ENCODE results near the gene CDKN1A.
A peak's percentile ranks its signal among the peaks of the same experiment; 100 is the strongest.

CDKN1A gene

DNA sequence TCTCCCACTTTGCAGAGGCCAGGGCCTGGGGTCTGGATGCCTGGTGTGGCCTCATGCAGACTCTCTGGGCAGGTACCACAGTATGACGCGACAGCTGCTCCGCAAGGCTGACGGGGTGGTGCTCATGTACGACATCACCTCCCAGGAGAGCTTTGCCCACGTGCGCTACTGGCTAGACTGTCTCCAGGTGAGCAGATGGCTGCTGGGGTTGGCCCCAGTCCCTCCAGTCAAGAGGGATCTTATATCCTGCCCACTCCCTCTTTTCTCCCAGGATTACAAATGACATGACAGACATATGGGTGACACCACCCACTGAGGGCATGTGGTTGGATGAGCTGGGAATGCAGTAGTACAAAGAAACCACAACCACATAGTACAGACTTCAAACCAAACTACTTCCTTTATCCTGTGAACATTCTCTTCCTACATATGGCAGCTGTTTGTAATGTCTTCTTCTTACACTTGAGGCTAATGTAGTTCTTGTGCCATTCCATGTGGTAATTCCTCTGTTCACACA, 49.0 kb downstream of the CDKN1A start:
- DNase-seq (ENCODE audit: low read depth) = peak; percentile 45
- TF ChIP-seq, protein P1, sequence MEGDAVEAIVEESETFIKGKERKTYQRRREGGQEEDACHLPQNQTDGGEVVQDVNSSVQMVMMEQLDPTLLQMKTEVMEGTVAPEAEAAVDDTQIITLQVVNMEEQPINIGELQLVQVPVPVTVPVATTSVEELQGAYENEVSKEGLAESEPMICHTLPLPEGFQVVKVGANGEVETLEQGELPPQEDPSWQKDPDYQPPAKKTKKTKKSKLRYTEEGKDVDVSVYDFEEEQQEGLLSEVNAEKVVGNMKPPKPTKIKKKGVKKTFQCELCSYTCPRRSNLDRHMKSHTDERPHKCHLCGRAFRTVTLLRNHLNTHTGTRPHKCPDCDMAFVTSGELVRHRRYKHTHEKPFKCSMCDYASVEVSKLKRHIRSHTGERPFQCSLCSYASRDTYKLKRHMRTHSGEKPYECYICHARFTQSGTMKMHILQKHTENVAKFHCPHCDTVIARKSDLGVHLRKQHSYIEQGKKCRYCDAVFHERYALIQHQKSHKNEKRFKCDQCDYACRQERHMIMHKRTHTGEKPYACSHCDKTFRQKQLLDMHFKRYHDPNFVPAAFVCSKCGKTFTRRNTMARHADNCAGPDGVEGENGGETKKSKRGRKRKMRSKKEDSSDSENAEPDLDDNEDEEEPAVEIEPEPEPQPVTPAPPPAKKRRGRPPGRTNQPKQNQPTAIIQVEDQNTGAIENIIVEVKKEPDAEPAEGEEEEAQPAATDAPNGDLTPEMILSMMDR (conservative IDR thresholded peaks at IDR 0.05; ENCODE audit: low read depth, low read length) = no peak
- H3K4me3 ChIP-seq (ENCODE audit: low read depth, low read length) = no peak overlapping the region

DNA sequence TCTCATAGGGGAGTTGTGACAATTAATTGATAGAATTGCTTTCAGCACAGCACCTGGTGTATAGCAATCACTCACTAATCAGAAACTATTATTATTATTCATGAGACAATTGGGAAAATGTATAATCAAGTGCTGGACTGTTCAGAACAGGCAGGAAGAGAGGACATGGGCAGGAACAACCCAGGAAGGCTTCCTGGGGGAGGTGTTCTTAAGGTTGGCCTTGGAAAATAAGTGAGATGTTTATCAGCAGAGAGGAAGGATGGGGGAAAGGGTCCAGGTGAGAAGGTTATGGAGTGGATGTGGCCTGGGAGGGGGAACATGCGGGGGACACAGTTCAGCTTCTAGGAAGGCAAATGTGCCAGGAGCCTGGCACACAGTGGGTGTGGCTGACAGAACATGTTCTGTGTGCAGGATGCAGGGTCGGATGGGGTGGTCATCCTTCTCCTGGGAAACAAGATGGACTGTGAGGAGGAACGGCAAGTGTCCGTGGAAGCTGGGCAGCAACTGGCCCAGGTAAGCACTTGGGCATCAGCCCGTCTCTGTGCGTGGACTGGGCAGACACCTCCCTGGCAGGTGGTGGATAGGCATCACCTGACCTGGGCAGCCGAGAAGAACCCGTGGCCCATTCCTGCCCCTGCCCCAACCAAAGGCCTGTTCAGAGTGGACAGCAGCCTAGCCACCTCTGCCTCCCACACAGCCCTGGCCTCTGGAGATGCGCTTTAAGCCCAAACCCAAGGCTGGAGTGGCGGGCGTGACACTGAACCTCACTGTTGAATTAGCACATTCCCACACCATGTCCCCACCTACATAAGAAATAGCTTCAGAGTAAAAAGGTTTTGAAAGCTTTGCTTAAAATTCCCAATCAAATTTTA, 50.0 kb downstream of the CDKN1A start:
- TF ChIP-seq, protein P1 (conservative IDR thresholded peaks at IDR 0.05; ENCODE audit: low read depth, low read length) = no peak
- H3K4me3 ChIP-seq (ENCODE audit: low read depth, low read length) = no peak overlapping the region
- no peak for DNase-seq (ENCODE audit: low read depth)

DNA sequence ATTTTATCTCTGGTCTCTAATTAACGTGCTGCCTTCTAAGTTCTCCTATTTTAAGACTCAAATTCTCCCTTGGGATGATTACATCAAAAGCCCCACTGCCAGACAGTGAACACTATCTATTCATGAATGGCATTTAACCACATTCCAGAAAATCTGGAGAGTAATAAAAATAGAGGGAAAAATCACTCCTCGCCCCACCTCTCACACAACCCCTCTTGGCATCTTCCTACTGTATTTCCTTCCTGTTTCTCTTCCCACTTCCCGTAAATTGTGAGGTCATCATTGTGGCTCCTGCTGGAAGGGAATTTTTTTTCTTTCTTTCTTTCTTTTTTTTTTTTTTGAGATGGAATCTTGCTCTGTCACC, 50.6 kb downstream of the CDKN1A start:
- no peak for DNase-seq (ENCODE audit: low read depth)
- TF ChIP-seq, protein P1 (conservative IDR thresholded peaks at IDR 0.05; ENCODE audit: low read depth, low read length) = no peak

DNA sequence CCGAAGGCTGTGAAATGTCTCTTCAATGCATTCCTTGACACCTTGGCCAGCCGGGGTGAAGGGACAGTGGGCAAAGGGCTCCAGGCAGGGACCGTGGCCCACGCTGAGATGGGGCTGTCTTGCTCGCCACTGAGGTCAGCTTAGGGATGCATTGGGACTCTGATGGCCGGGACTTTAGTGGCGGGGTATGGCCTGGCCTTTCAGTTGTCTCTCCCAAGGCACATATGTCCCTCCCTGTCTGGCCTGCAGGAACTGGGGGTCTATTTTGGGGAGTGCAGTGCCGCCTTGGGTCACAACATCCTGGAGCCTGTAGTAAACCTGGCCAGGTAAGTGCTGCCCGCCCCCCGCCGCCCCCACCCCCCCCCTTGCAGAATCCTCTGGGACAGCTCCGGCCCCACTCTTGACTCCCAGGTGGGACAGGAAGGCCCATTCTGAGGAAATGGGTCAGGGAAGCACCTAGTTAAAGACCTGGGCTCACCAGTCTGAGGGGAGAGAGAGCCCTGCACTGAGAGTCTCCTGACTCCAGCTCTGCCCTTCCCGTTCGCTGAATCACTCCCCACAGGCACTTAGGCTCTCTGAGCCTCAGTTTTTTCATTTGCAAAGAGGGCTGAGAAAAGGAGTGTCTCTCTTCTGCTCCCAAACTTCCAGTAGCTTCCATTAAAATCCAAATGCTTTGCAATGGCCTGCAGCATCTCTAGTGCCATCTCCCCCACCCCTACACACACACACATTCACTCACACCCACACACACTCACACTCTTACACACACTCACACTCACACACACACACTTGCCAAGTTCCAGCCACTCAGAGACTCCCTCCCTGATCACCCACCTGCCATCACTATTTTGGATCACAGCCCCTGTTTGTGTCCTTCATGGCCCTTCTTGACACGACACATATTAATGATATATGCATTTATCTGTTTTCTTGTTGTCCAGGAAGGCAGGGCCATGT, 52.2 kb downstream of the CDKN1A start:
- TF ChIP-seq, protein P1 (conservative IDR thresholded peaks at IDR 0.05; ENCODE audit: low read depth, low read length) = no peak
- no peak overlapping the region for H3K4me3 ChIP-seq (ENCODE audit: low read depth, low read length)
- no peak for DNase-seq (ENCODE audit: low read depth)

More for the DNA sequence above, 50.6 kb downstream of the CDKN1A start:
- H3K4me3 ChIP-seq (ENCODE audit: low read depth, low read length) = no peak overlapping the region

DNA sequence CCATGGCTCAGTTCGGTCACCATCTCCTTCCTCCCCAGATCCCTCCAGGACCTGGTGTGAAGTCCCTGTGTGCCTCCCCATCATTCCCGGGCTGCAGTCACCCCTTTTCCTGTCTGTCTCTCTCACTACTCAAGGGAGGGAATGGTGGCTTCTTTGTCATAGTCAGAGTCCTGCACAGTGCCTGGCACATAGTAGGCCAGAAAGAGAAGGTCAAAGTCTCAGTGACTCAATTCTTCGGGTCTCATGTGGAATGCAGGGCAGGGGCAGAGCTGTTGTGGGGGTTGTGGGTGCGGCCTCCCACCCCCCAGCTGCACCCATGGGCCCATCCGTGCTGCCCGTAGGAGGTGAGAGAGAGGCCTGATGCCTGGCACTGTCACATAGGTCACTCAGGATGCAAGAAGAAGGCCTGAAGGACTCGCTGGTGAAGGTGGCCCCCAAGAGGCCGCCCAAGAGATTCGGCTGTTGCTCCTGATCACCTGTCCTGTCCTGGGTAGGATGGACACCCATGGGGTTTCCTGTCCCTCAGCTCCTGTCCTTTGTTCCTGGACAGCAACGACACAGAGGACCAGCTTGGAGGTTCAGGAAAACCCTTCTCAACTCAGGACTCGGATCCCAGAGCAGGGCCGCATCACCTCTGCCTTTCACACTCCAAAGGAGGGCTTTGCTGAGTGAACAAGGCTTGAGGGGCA, 53.3 kb downstream of the CDKN1A start:
- no peak for DNase-seq (ENCODE audit: low read depth)
- TF ChIP-seq, protein P1 (conservative IDR thresholded peaks at IDR 0.05; ENCODE audit: low read depth, low read length) = no peak
- H3K4me3 ChIP-seq (ENCODE audit: low read depth, low read length) = no peak overlapping the region

DNA sequence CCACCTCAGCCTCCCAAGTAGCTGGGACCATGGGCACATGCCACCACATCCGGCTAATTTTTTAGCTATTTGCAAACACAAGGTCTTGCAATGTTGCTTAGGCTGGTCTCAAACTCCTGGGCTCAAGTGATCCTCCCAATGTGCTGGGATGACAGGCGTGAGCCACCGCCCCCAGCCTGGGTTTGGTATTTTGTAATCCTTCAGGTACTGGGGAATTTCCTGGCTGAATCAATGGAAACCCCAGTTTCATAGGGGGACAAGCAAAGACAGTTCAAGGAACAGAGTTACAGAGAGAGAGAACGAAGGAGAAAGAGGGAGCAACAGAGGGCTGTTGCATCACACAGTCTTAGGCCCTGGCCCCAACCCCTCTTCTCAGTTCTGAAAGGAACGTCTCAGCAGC, 54.8 kb downstream of the CDKN1A start:
- TF ChIP-seq, protein P1 (conservative IDR thresholded peaks at IDR 0.05; ENCODE audit: low read depth, low read length) = no peak
- DNase-seq (ENCODE audit: low read depth) = no peak
- no peak overlapping the region for H3K4me3 ChIP-seq (ENCODE audit: low read depth, low read length)

Data from choroid plexus epithelial cell (primary cell).